Stimulated activated CD8-positive, alpha-beta memory T cell treated with anti-CD3 and anti-CD28 coated beads, Interleukin-4, amount 100 ng/mL, for 24 hours (primary cell): ENCODE data around the gene LRFN3.
"Not testable (repeated sequence)": the region's sequence is repeated elsewhere in the genome, so short reads cannot be mapped to it uniquely, and the experiment has no call there.

Experiments
- DNase-seq: peaks from one replicate; pipeline ENCODE4 v3.0.0-alpha.2; 2020; ENCODE audit warnings: low read depth

LRFN3 gene

GRCh38 chr19:35977446-35978222 is 41.5 kb downstream of the LRFN3 start:
- DNase-seq: no peak

- DNase-seq: no peak
Observed at GRCh38 chr19:35978271-35978670, 42.1 kb downstream of the LRFN3 start.

GRCh38 chr19:35978832-35979365 is 42.7 kb downstream of the LRFN3 start:
- DNase-seq: no peak

- not testable (repeated sequence) for DNase-seq
Observed at GRCh38 chr19:35980997-35981396, 44.8 kb downstream of the LRFN3 start.

- no peak for DNase-seq
Observed at GRCh38 chr19:35983177-35983576, 47.0 kb downstream of the LRFN3 start.

- DNase-seq: no peak
Observed at GRCh38 chr19:35986111-35986510, 49.9 kb downstream of the LRFN3 start.

GRCh38 chr19:35986664-35987570 is 50.7 kb downstream of the LRFN3 start:
- DNase-seq: peak; percentile 19

GRCh38 chr19:35987571-35987896 is 51.4 kb downstream of the LRFN3 start:
- DNase-seq: no peak

- DNase-seq: no peak
Observed at GRCh38 chr19:35988824-35989223, 52.6 kb downstream of the LRFN3 start.

- no peak for DNase-seq
Observed at GRCh38 chr19:35990156-35990555, 54.0 kb downstream of the LRFN3 start.

- no peak for DNase-seq
Observed at GRCh38 chr19:35990771-35991730, 54.9 kb downstream of the LRFN3 start.

- no peak for DNase-seq
Observed at GRCh38 chr19:35991731-35992450, 55.7 kb downstream of the LRFN3 start.

- DNase-seq: no peak
Observed at GRCh38 chr19:35992907-35993765, 57.0 kb downstream of the LRFN3 start.

- no peak for DNase-seq
Observed at GRCh38 chr19:35993923-35994598, 57.9 kb downstream of the LRFN3 start.
